Measurements from ENCODE around the gene RTKN.
A peak's percentile ranks its signal among the peaks of the same experiment; 100 is the strongest.

Gene RTKN

DNA sequence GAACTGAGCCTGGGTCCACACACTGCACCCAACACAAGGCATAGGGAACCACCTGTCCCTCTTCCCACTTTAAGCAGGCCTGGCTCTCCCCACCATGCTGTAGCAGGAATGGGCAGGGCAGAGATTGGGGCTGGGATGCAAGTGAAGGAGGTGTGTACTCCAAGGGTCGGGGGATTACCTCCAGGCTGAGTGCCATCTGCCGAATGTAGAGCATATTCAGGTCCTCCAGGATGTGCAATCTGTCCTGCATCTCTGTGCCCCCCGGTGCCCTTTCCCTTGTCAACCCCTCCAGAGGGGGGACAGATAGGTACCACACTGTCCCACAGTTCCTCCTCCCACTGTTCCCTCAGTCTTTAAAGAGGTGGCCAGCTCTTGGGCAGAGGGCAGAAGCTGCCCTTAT, 2.4 kb downstream of the RTKN start:
- Mint-ChIP-seq H3K4me3 (no peak overlapping the region), H3K4me1 (peaks cover 22% of the 10 kb centered on the region), H3K36me3 (no peaks in the 10 kb centered on the region), H3K9me3 (no peaks in the 10 kb centered on the region), H3K27me3 (peaks cover 73% of the 10 kb centered on the region), H3K27ac (no peak overlapping the region)
- CTCF ChIA-PET = interaction anchor here (0.9 to 1.3 kb wide), 3 partner anchors 10 to 14 kb away, joined by 3 to 4 read pairs (median 3); no protein-coding TSS in a partner anchor
- no peak for DNase-seq

DNA sequence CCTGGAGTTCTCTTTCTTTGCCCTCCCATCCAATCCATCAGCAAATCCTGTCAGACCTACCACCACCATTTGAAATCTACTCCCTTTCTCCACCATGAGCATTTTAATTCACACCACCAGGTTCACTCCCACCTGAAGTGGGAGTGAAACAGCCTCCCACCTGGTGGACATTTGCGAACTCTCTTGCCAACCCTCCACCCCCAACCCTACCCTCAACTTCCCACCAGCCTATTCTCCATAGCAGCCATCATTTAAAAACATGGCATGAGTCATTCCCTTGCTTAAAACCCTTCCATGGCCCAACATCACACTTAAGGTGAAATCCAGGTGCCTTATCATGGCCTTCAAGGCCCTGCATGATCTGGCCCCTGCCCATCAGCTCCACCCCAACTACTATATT, 3.5 kb downstream of the RTKN start:
- Mint-ChIP-seq H3K4me3 (no peak overlapping the region), H3K27me3 (peaks cover 61% of the 10 kb centered on the region), H3K4me1 (peaks cover 22% of the 10 kb centered on the region), H3K36me3 (no peaks in the 10 kb centered on the region), H3K9me3 (no peaks in the 10 kb centered on the region), H3K27ac (no peak overlapping the region)
- CTCF ChIA-PET = interaction anchor here (1.0 kb wide), 1 partner anchor 13 kb away, joined by 3 read pairs; no protein-coding TSS in a partner anchor
- DNase-seq = no peak

DNA sequence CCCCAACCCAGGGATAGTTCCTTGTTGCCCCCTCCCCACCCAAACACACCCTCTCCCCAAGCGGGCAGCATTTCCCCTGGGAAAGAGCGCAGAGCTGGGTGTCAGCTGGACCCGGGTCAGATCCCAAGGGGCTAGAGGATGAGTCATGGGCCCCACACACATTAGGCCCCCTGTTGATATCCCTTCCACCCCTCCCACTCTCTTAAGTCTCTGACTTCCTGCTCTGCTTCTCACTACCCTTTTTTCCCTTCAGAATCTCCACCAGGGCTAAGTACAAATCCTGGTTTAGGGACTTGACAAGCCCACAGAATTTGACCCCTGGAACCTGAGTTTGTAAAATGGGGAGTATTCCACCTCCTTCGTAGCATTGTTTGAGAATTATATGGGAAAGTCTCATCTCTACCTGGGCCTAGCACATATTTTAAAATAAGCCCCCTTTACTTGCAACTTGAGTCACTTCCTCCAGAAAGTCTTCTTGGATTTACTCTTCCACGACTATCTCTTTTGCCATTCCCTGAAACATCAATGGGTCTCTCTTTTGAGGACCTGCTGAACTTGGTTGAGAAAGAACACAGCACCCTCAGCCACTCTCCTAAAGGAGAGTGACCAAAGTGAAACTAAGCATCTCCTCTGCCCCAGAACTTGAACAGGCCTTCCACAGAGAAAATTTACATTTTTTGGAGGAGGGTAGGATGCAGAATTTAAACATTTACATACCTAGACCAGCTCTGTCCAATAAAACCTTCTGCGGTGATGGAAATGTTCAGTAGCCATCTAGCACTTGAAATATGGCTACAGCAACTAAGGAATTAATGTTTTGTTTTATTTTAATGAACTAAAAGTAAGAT, 4.7 kb downstream of the RTKN start:
- peaks cover 17% of the 10 kb centered on the region for H3K4me1 Mint-ChIP-seq
- H3K27me3 Mint-ChIP-seq = peaks cover 55% of the 10 kb centered on the region
- no peak for DNase-seq
- H3K4me3 Mint-ChIP-seq = no peak overlapping the region
- no peaks in the 10 kb centered on the region for H3K36me3 Mint-ChIP-seq
- CTCF ChIA-PET = no interaction called here
- H3K27ac Mint-ChIP-seq = no peak overlapping the region
- H3K9me3 Mint-ChIP-seq = no peaks in the 10 kb centered on the region

DNA sequence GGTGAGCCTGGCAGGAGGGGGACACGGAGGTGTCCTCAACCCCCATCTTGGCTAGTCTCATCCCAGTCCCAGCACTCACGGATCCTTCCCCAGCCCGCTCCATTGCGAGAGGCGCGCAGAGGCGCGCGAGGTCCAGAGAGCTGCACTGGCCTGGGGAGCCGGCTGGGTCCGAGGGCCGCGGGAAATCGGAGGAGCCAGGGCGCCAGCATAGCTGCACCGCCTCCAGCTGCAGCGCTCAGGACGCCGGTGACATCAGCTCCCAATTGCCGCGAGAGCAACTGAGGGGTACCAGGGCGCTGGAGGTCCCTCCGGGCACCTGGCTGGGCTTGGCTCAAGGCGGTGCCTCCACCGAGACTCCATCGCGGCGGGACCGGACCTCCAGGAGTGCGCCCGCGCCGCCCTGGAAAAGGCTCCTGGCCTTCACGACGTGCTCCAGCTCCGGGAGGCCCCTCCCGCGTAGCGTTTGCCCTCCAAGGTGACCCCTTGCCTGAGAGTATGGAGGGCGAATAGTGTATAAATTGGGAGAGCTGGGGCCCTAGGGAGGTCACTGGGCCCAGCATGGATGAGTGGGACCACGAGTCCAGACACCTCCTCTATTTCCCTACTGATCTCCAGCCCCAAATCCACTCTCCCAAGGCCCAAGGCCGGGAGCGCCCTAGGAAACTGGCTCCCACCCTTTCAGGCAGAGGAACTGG, 5.5 kb downstream of the RTKN start:
- CTCF ChIA-PET = no interaction called here
- H3K27ac Mint-ChIP-seq = no peak overlapping the region

DNA sequence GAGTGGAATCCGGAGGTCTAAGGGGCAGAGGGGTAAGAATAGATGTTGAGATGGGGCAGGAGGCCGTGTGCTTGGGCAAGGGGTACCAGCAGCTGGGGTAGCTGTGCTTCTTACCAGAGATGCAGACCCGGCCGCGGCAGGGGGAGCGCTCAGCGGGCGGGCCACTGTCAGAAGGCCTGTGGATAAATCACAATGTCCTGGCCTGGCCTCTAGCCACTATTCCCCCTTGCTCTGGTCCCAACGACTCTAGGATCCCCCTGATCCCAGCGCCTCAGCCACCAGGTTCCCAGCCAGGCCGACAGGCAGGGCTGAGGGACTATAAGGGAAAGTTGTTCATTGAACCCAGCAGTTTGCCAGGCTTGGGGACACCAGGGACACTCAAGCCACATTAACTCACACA, 11.2 kb downstream of the RTKN start:
- Mint-ChIP-seq H3K27ac (no peak overlapping the region), H3K4me1 (no peaks in the 10 kb centered on the region), H3K27me3 (peaks cover 9% of the 10 kb centered on the region), H3K9me3 (no peaks in the 10 kb centered on the region), H3K4me3 (no peak overlapping the region), H3K36me3 (peaks cover 3% of the 10 kb centered on the region)
- CTCF ChIA-PET = no interaction called here
- no peak for DNase-seq

More for the DNA sequence above, 5.5 kb downstream of the RTKN start:
- Mint-ChIP-seq H3K9me3 (no peaks in the 10 kb centered on the region), H3K36me3 (no peaks in the 10 kb centered on the region), H3K4me1 (peaks cover 15% of the 10 kb centered on the region), H3K27me3 (peaks cover 48% of the 10 kb centered on the region), H3K4me3 (no peak overlapping the region)
- DNase-seq = no peak

DNA sequence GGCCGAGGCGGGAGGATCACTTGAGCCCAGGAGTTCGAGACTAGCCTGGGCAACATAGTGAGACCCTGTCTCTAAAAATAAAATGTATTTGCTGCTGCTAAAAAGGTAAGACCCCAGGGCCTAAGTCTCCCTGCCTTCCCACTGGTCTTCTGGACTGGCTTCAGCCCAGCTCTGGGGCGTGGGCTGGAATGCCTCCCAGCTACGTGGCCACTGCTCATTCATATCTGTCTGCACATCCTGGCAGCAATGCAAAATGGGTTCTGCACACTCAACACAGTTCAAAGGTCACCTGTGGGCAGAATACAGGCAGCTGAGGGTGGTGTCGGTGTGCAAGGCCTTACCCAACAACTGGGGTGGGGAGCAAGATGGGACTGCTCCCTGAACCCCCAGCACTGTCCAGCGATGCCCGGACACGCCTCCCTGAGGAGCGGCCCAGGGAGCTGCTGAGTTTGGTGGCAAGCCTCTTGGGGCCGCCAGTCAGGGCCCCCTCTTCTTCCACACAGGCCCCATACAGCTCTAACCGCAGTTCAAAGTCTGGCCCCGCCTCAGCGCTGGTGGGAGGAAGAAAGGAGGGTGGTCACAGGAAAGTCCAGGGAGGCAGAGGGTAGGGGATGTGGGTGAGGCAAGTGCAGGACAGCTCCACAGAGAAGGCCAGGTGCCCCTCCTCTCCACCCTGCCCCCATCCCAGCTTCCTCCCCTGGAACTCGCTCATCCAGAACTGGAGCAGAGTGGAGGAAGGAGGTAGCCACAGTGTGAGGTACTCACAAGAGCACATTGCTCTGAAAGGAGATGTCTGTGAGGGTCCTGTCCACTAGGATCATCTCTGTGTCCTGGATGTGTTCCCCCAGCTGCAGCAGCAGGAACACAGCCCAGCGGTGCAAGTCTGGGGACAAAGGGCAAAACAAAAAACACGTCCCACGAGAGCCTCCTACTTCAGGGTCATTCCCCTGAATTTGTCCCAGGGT, 12.0 kb downstream of the RTKN start:
- Mint-ChIP-seq H3K36me3 (peaks cover 6% of the 10 kb centered on the region), H3K4me3 (no peak overlapping the region), H3K4me1 (no peaks in the 10 kb centered on the region), H3K27ac (no peak overlapping the region), H3K9me3 (no peaks in the 10 kb centered on the region), H3K27me3 (peaks cover 9% of the 10 kb centered on the region)
- CTCF ChIA-PET = interaction anchor here (1.5 kb wide), 1 partner anchor 10 kb away, joined by 4 read pairs; no protein-coding TSS in a partner anchor
- no peak for DNase-seq

DNA sequence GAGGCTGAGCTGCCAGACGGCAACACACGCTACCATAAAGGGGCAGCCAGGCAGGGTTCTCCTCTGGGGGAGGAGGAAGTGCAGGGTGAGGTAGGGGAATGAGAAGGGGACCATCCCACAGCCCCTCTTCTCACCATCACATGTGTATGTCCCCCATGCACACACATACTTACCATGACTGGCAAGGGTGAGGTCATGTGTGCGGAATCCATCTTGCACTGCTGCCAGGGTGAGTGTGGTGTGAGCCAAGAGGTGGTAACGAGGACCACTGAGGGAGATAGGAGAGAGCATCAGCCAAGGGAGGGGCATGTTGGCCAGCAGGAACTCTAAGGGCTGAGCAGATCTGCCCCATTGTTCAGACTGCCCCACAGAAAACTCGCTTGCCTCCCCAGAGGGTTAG, 13.1 kb downstream of the RTKN start:
- CTCF ChIA-PET = interaction anchor here (1.5 kb wide), 1 partner anchor 11 kb away, joined by 4 read pairs; no protein-coding TSS in a partner anchor
- Mint-ChIP-seq H3K9me3 (no peaks in the 10 kb centered on the region), H3K27ac (no peak overlapping the region), H3K4me1 (peaks cover 1% of the 10 kb centered on the region), H3K27me3 (peaks cover 9% of the 10 kb centered on the region), H3K36me3 (peaks cover 14% of the 10 kb centered on the region), H3K4me3 (no peak overlapping the region)
- DNase-seq = no peak

DNA sequence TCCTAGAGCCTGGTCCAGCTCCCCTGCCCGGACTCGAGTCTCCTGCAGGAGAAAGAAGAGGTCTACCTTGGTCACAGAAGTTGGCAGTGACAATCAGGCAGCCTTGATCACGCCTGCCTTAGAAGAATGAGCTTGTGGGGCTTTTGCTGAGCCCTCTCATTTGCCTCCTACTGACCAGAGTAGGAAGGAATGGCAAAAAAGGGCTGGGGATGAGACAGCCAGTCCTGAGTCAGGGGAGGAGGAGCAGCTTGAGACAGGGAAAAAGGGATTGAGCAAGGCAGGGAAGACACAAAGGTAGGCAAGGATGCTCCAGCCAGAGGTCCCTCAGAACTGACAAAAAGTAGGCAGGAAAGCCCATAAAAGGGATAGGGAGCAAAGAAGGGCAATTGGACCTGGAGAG, 14.2 kb downstream of the RTKN start:
- Mint-ChIP-seq H3K27ac (no peak overlapping the region), H3K4me3 (no peak overlapping the region), H3K4me1 (peaks cover 13% of the 10 kb centered on the region), H3K27me3 (peaks cover 8% of the 10 kb centered on the region), H3K9me3 (no peaks in the 10 kb centered on the region), H3K36me3 (peaks cover 17% of the 10 kb centered on the region)
- CTCF ChIA-PET = no interaction called here
- DNase-seq = no peak

DNA sequence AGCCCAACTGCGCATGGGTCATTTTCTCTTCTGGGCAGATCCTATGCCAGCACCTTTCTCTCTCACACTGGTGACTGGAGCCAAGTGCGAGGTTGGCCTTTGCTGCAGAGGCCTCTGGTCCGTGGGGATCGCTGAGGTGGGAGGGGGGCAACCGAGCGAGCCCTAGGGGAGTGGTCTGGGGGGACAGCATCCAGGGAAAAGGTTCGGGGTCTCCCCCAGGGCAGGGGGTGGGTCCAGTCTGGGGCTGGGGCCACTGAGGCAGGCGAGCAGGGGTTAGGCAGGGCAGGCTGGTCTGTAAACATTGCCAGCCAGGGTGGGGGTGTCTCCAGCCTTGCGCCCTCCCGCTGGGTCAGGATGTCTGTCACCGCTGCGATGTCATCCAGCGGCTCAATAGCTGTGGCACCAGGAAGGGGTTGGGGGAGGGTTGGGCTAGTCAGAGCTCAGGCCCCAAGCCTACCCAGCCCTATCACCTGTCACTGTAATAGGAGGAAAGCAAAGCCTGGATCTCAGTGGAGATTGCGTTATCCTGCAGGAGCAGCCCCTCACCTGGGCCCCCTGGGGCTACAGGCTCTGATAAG, 15.5 kb downstream of the RTKN start:
- no peak overlapping the region for H3K4me3 Mint-ChIP-seq
- H3K9me3 Mint-ChIP-seq = no peaks in the 10 kb centered on the region
- no peak overlapping the region for H3K27ac Mint-ChIP-seq
- H3K4me1 Mint-ChIP-seq = peaks cover 20% of the 10 kb centered on the region
- H3K27me3 Mint-ChIP-seq = peaks cover 9% of the 10 kb centered on the region
- DNase-seq = no peak
- H3K36me3 Mint-ChIP-seq = peaks cover 17% of the 10 kb centered on the region
- CTCF ChIA-PET = interaction anchor here (1.1 kb wide), 1 partner anchor 12 kb away, joined by 3 read pairs; no protein-coding TSS in a partner anchor

DNA sequence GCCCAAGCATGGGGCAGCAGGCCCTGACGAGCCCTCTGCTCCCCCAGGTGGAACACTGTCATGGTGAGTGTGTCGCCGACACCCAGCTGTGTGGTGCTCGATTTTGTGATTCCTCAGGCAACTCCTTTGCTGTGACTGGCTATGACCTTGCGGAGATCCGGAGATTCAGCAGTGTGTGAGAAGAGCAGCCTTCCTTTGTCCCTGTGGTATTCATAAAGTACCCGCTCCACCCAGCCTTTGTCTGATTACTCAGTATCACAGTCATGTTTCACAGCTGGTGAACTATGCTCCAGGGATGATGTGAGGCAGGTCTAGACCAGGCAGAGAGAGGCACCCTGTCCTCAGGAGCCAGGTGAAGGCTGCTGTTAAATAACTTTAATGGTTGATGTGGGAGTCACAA, 16.2 kb downstream of the RTKN start:
- H3K36me3 Mint-ChIP-seq = peaks cover 17% of the 10 kb centered on the region
- no peak overlapping the region for H3K27ac Mint-ChIP-seq
- H3K27me3 Mint-ChIP-seq = peaks cover 10% of the 10 kb centered on the region
- CTCF ChIA-PET = interaction anchor here (0.7 to 1.1 kb wide), 2 partner anchors 13 to 274 kb away, joined by 3 read pairs; no protein-coding TSS in a partner anchor
- H3K4me3 Mint-ChIP-seq = no peak overlapping the region
- no peak for DNase-seq
- peaks cover 24% of the 10 kb centered on the region for H3K4me1 Mint-ChIP-seq
- no peaks in the 10 kb centered on the region for H3K9me3 Mint-ChIP-seq

DNA sequence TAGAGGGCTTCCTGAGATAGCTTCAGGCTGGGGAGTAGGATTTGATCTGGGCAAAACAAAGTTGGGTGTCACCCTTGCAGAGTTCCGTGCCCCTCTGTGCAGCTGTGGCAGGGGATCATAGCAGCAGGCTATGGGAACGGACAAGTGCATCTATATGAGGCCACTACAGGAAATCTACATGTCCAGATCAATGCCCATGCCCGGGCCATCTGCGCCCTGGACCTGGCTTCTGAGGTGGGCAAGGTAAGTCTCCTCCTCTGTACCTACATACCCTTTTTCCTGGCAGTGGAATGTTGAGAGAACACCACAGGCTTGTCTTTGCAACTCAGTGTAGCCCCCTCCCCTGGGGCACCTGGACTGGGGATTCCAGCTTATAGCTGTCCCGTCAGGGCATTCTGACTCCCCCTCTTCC, 16.7 kb downstream of the RTKN start:
- CTCF ChIA-PET = interaction anchor here (0.7 to 1.1 kb wide), 2 partner anchors 14 to 273 kb away, joined by 3 read pairs; no protein-coding TSS in a partner anchor
- Mint-ChIP-seq H3K4me3 (no peak overlapping the region), H3K27ac (no peak overlapping the region), H3K4me1 (peaks cover 29% of the 10 kb centered on the region), H3K36me3 (peaks cover 17% of the 10 kb centered on the region), H3K9me3 (no peaks in the 10 kb centered on the region), H3K27me3 (peaks cover 10% of the 10 kb centered on the region)
- DNase-seq = no peak

DNA sequence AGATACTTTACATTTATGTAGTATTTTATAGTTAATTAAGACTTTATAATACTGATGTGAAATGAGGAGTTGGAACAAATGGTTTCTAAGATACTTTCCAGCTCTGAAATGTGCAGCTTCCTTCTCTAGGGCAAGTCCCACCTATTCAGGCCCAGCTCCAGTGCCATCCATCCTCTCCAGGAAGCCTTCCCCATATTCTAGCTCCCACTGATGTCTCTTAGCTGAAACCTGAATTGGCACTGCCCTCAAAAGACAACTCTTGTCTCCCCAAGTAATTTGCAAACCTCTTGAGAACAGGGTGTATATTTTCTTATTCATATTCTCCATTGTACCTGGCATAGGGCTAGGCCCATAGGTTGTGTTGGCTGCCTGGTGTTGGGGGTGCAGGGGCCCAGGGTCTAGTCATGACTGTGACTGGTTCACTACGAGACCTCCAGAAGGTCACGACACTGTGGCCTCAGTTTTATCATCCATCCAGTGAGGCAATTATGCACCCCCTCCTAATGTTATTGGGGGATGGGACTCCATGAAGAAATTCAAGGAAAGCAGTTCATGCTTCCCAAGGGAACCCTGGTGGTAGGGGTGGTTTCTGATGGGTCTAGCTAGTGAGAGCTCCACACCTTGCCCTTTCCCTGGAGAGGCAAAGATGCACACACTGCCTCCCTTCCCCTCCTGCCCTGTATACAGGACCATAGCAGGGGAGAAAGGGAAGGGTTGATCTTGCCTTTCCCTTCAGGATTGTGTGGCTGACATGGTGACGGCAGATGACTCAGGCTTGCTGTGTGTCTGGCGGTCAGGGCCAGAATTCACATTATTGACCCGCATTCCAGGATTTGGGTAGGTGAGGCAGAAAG, 17.4 kb downstream of the RTKN start:
- DNase-seq = no peak
- Mint-ChIP-seq H3K27me3 (peaks cover 10% of the 10 kb centered on the region), H3K4me3 (no peak overlapping the region), H3K4me1 (peaks cover 31% of the 10 kb centered on the region), H3K9me3 (no peaks in the 10 kb centered on the region), H3K27ac (peak overlapping the region; percentile 49), H3K36me3 (peaks cover 17% of the 10 kb centered on the region)
- CTCF ChIA-PET = no interaction called here
